H1 (cell line): Measurements from ENCODE around the gene THAP7. TPM values are rescaled to one million over a fixed set of nuclear protein-coding genes. Genes with fewer than 3 reads are reported as not detected.

ENCODE experiments used
- CTCF ChIA-PET: fragments of 300-600 bp; sonication (Branson Sonifier 250); formaldehyde crosslinking; loops from one replicate; lab custom pipeline; 2021; ENCODE audit not compliant: partially characterized antibody; lab: Charles Lee
- POLR2A ChIA-PET: fragments of 300-600 bp; sonication (Branson Sonifier 250); formaldehyde crosslinking; loops from one replicate; lab custom pipeline; 2021; ENCODE audit warnings: inconsistent platforms; ENCODE audit not compliant: partially characterized antibody; lab: Charles Lee
- DNase-seq, 2 experiments: peaks; one replicate each; pipeline versions ENCODE4 v3.0.0 to v3.0.0-alpha.2; 2010 to 2022; ENCODE audit warnings: low spot score in 2 of 2, low read depth in 1 of 2, mixed read lengths in 1 of 2
- FAIRE-seq: peaks from 2 replicates; lab custom pipeline; 2011; peaks lifted over from hg19 to GRCh38; lab: Jason Lieb, UNC
- H2AFZ ChIP-seq: 2 replicates; pipeline ENCODE4 v1.8.1; 2012; ENCODE audit warnings: low read length, inconsistent platforms
- H2AK5ac ChIP-seq: 2 replicates; pipeline ENCODE4 v1.6.1; 2013; ENCODE audit warnings: low read depth, low read length
- H2BK120ac ChIP-seq: replicated peaks from 2 replicates; pipeline ENCODE3; 2013; ENCODE audit warnings: low read depth, low read length, inconsistent platforms
- H2BK12ac ChIP-seq: 2 replicates; pipeline ENCODE4 v1.6.1; 2013; ENCODE audit warnings: low read depth, low read length
- H2BK15ac ChIP-seq: 2 replicates; pipeline ENCODE4 v1.6.1; 2013; ENCODE audit warnings: low read length
- H2BK20ac ChIP-seq: 2 replicates; pipeline ENCODE4 v1.6.1; 2013; ENCODE audit warnings: low read length
- H2BK5ac ChIP-seq: 2 replicates; pipeline ENCODE4 v1.6.1; 2013; ENCODE audit warnings: low read depth, low read length
- H3K14ac ChIP-seq: 2 replicates; pipeline ENCODE4 v1.6.1; 2013; ENCODE audit warnings: inconsistent platforms; ENCODE audit not compliant: insufficient read length
- H3K18ac ChIP-seq: 2 replicates; pipeline ENCODE4 v1.6.1; 2013; ENCODE audit warnings: low read length; ENCODE audit errors: extremely low read depth
- H3K23ac ChIP-seq: 2 replicates; pipeline ENCODE4 v1.6.1; 2013; ENCODE audit warnings: inconsistent platforms; ENCODE audit not compliant: insufficient read length
- H3K23me2 ChIP-seq: 2 replicates; pipeline ENCODE4 v1.6.1; 2013; ENCODE audit warnings: low read depth, low read length
- H3K27ac ChIP-seq: 2 replicates; pipeline ENCODE4 v1.6.1; 2011; ENCODE audit warnings: low read depth, low read length, inconsistent platforms
- H3K27me3 ChIP-seq, 4 experiments: replicated peaks in 1 of 4; 1 replicate in 1 of 4; 2 replicates in 3 of 4; pipeline versions ENCODE4 v1.6.1 to v1.8.1; 2011 to 2013; ENCODE audit warnings: low read length in 3 of 4, mild to moderate bottlenecking in 3 of 4, inconsistent platforms in 2 of 4, mixed read lengths in 2 of 4, moderate library complexity in 1 of 4; ENCODE audit not compliant: control insufficient read depth in 3 of 4, insufficient read depth in 3 of 4; ENCODE audit errors: extremely low read depth in 1 of 4
- H3K36me3 ChIP-seq, 4 experiments: 2 replicates each; pipeline versions ENCODE4 v1.6.1 to v1.8.1; 2011 to 2013; ENCODE audit warnings: mild to moderate bottlenecking in 4 of 4, low read length in 3 of 4, moderate library complexity in 2 of 4, control low read depth in 1 of 4, inconsistent platforms in 1 of 4; ENCODE audit not compliant: insufficient read depth in 4 of 4, control insufficient read depth in 2 of 4
- H3K4ac ChIP-seq: replicated peaks from 2 replicates; pipeline ENCODE3; 2013; ENCODE audit warnings: low read length, low read depth, mixed read lengths, inconsistent platforms; ENCODE audit not compliant: insufficient read length
- H3K4me1 ChIP-seq, 4 experiments: replicated peaks in 1 of 4; 1 replicate in 1 of 4; 2 replicates in 3 of 4; pipeline versions ENCODE4 v1.6.1 to v1.8.1; 2011 to 2013; ENCODE audit warnings: low read length in 3 of 4, inconsistent platforms in 2 of 4, mixed read lengths in 1 of 4; ENCODE audit not compliant: insufficient read depth in 4 of 4, control insufficient read depth in 3 of 4
- H3K4me2 ChIP-seq, 2 experiments: 2 replicates each; pipeline versions ENCODE4 v1.6.1 to v1.8.1; 2011 to 2013; ENCODE audit warnings: low read depth in 2 of 2, low read length in 2 of 2, control low read depth in 1 of 2, inconsistent platforms in 1 of 2, mild to moderate bottlenecking in 1 of 2; ENCODE audit not compliant: insufficient read depth in 1 of 2
- H3K4me3 ChIP-seq, 4 experiments: fragments of 200-600, 300-600 bp in 1 of 4; sonication (generic), shearing (Covaris generic), sonication (Bioruptor Twin) in 1 of 4; 2 replicates each; pipeline versions ENCODE4 v1.5.1 to v1.8.1; 2011 to 2016; ENCODE audit warnings: low read length in 4 of 4, low read depth in 3 of 4, control low read depth in 2 of 4, inconsistent platforms in 2 of 4, mild to moderate bottlenecking in 2 of 4, mixed read lengths in 1 of 4, moderate library complexity in 1 of 4; ENCODE audit not compliant: insufficient read depth in 2 of 4; ENCODE audit errors: extremely low read depth in 1 of 4
- H3K56ac ChIP-seq: replicated peaks from 2 replicates; pipeline ENCODE3; 2013; ENCODE audit warnings: low read depth, mild to moderate bottlenecking, mixed read lengths, low read length, inconsistent platforms; ENCODE audit not compliant: insufficient read length
- H3K79me1 ChIP-seq: 2 replicates; pipeline ENCODE4 v1.6.1; 2013; ENCODE audit warnings: low read depth, low read length, control low read depth
- H3K79me2 ChIP-seq, 2 experiments: 2 replicates each; pipeline versions ENCODE4 v1.6.1 to v1.8.1; 2012 to 2013; ENCODE audit warnings: low read length in 2 of 2, mild to moderate bottlenecking in 2 of 2, inconsistent platforms in 1 of 2; ENCODE audit not compliant: insufficient read depth in 2 of 2, control insufficient read depth in 1 of 2
- H3K9ac ChIP-seq, 4 experiments: replicated peaks in 1 of 4; 1 replicate in 1 of 4; 2 replicates in 3 of 4; pipeline versions ENCODE4 v1.6.1 to v1.8.1; 2011 to 2013; ENCODE audit warnings: low read depth in 3 of 4, low read length in 3 of 4, control low read depth in 2 of 4, mild to moderate bottlenecking in 2 of 4, moderate library complexity in 2 of 4, inconsistent platforms in 1 of 4; ENCODE audit errors: extremely low read depth in 1 of 4
- H3K9me3 ChIP-seq, 2 experiments: 2 replicates each; pipeline versions ENCODE4 v1.6.1 to v1.8.1; 2012 to 2013; ENCODE audit warnings: mild to moderate bottlenecking in 2 of 2, moderate library complexity in 2 of 2, control low read depth in 1 of 2, inconsistent platforms in 1 of 2, low read depth in 1 of 2, low read length in 1 of 2, mixed read lengths in 1 of 2; ENCODE audit not compliant: insufficient read depth in 2 of 2
- H4K20me1 ChIP-seq, 2 experiments: replicated peaks in 1 of 2; 2 replicates each; pipeline versions ENCODE3 to v1.8.1; 2011 to 2013; ENCODE audit warnings: inconsistent platforms in 2 of 2, low read length in 2 of 2, mild to moderate bottlenecking in 1 of 2; ENCODE audit not compliant: insufficient read depth in 2 of 2, control insufficient read depth in 1 of 2
- H4K5ac ChIP-seq: 2 replicates; pipeline ENCODE4 v1.6.1; 2013; ENCODE audit warnings: low read length, low read depth, mixed read lengths, inconsistent platforms; ENCODE audit not compliant: insufficient read length
- H4K8ac ChIP-seq: 2 replicates; pipeline ENCODE4 v1.8.0; 2013; ENCODE audit warnings: mild to moderate bottlenecking, moderate library complexity, low read length, inconsistent platforms; ENCODE audit not compliant: insufficient read depth; ENCODE audit errors: extremely low read depth
- H4K91ac ChIP-seq: replicated peaks from 2 replicates; pipeline ENCODE3; 2013; ENCODE audit warnings: low read length, mixed read lengths, inconsistent platforms; ENCODE audit not compliant: insufficient read length
- EZH2 ChIP-seq: fragments of 200-600 bp; sonication (generic); IDR thresholded peaks from 2 replicates; pipeline ENCODE4 v1.7.1; 2012; ENCODE audit warnings: low read depth, mild to moderate bottlenecking, moderate library complexity, low read length, inconsistent platforms; ENCODE audit not compliant: severe bottlenecking
- YY1 ChIP-seq: IDR thresholded peaks from 2 replicates; pipeline ENCODE4 v1.6.1; 2011; ENCODE audit warnings: low read depth, mild to moderate bottlenecking, low read length
- WGBS, 2 experiments: shearing (Covaris generic) in 1 of 2; methylation state at CpG; one replicate each; pipeline versions ENCODE4 v1.1.6 to v1.1.7; 2013 to 2015; ENCODE audit warnings: low lambda C conversion rate in 2 of 2, mixed read lengths in 2 of 2, inconsistent platforms in 1 of 2, low coverage in 1 of 2, missing lambda C conversion rate in 1 of 2; ENCODE audit not compliant: insufficient replicate concordance in 2 of 2, insufficient coverage in 1 of 2, insufficient read length in 1 of 2; ENCODE audit errors: extremely low coverage in 1 of 2, missing lambda C conversion rate in 1 of 2; 5-methylcytosine and 5-hydroxymethylcytosine counted together
- polyA plus RNA-seq, 7 experiments: library from polyadenylated mRNA; depleted of rRNA in 3 of 7; stranded (reverse) in 5 of 7; unstranded in 2 of 7; fragments of >200 nt in 5 of 7; fragments of 200-250 nt in 2 of 7; gene quantifications; 1 replicate in 5 of 7; 2 replicates in 1 of 7; 4 replicates in 1 of 7; pipeline versions ENCODE4 v1.2.1 to v1.2.3, GENCODE V29; 2011 to 2013; ENCODE audit warnings: missing spikeins in 2 of 7, mixed read lengths in 2 of 7
- total RNA-seq: library from RNA; stranded (reverse); fragmentation: NEBNext Ultra II Directional; extraction: Animal tissue kit (Norgen Biotek cat#: 25700); gene quantifications from 2 replicates; pipeline ENCODE4 v1.2.1, GENCODE V29; 2021

Gene THAP7
- total and polyA plus RNA-seq, 2 of the 8 experiments (the other 6 are each of a cell fraction or from before 2014, with no cell fraction given), result 16.9 to 32.5 TPM

- POLR2A ChIA-PET, result no interaction called here
- H3K9me3 ChIP-seq, result no peaks in the 10 kb centered on the region
- TF ChIP-seq YY1 (no peak), EZH2 (no peak)
Observed at GRCh38 chr22:21031545-21032036, 29.7 kb upstream of the THAP7 start.

More at GRCh38 chr22:21031545-21032036, 29.7 kb upstream of the THAP7 start:
- H2BK15ac ChIP-seq, result no peak overlapping the region; the same call in 1 of the 2 replicates
- WGBS, 2 experiments, result 87% methylated on average over 18 of the region's 18 CpGs; no CpG with 5 or more reads in 1 of the 2 experiments
- peaks cover 9% of the 10 kb centered on the region; the same call in 1 of the 2 replicates for H3K23me2 ChIP-seq
- peak overlapping the region; percentile 51 for H4K8ac ChIP-seq
- no peaks in the 10 kb centered on the region for H4K20me1 ChIP-seq
- H3K4ac ChIP-seq, result no peak overlapping the region
- peak overlapping the region; percentile 41; the same call in 1 of the 2 replicates for H2AFZ ChIP-seq
- H2BK120ac ChIP-seq, result no peak overlapping the region
- H3K36me3 ChIP-seq, result no peaks in the 10 kb centered on the region
- no peak overlapping the region for H3K56ac ChIP-seq
- no peak overlapping the region for H2BK20ac ChIP-seq
- no peaks in the 10 kb centered on the region for H3K79me2 ChIP-seq
- H2BK5ac ChIP-seq, result no peak overlapping the region
- H3K4me3 ChIP-seq, result peak overlapping the region; percentile 45 to 70 (median 49); a peak in 5 of 8 replicates
- H2BK12ac ChIP-seq, result no peak overlapping the region; the same call in 1 of the 2 replicates
- no peak for DNase-seq
- no peak overlapping the region for H4K91ac ChIP-seq
- no peak overlapping the region for H3K27ac ChIP-seq
- H3K79me1 ChIP-seq, result no peaks in the 10 kb centered on the region
- no peak overlapping the region for H3K14ac ChIP-seq
- H3K4me1 ChIP-seq, result peaks cover 0 to 4% (median 2%) of the 10 kb centered on the region in 4 experiments; a peak in 3 of 7 replicates
- H3K18ac ChIP-seq, result 0 out of 2 replicates have a peak overlapping the region, but pooled peaks have one; percentile 32
- CTCF ChIA-PET, result interaction anchor here (1.0 to 5.5 kb wide), 4 partner anchors 11 to 21 kb away, joined by 3 to 37 read pairs (median 4); partner anchors contain the start of gene P2RX6
- H3K27me3 ChIP-seq, result peaks cover 6 to 31% (median 26%) of the 10 kb centered on the region in 4 experiments
- H3K4me2 ChIP-seq, result peak overlapping the region; percentile 65 to 78
- H4K5ac ChIP-seq, result no peak overlapping the region
- no peak overlapping the region for H3K23ac ChIP-seq
- no peak overlapping the region for H2AK5ac ChIP-seq
- no peak for FAIRE-seq
- no peak overlapping the region for H3K9ac ChIP-seq
